HepG2 (cell line): ENCODE measurements around the gene GH2. TPM values are rescaled to one million over a fixed set of nuclear protein-coding genes. Genes with fewer than 3 reads are reported as not detected.
A peak's percentile ranks its signal among the peaks of the same experiment; 100 is the strongest.

ENCODE experiments used
- ATAD3A ChIP-seq: sonication (generic); formaldehyde crosslinking; IDR thresholded peaks from 2 replicates; pipeline ENCODE4 v1.4.0; 2020; ENCODE audit warnings: missing genetic modification reagents
- MBNL3 ChIP-seq: fragments of 250-450 bp; sonication (Bioruptor Pico); conservative IDR thresholded peaks from 2 replicates; pipeline ENCODE4 v1.8.0; 2022; ENCODE audit warnings: mild to moderate bottlenecking, inconsistent platforms
- MIER3 ChIP-seq: IDR thresholded peaks from 2 replicates; pipeline ENCODE4 v1.6.1; 2016; ENCODE audit warnings: missing compliant biosample characterization, borderline replicate concordance
- NR1H2 ChIP-seq: sonication (generic); formaldehyde crosslinking; IDR thresholded peaks from 2 replicates; pipeline ENCODE4 v1.8.1; 2022; ENCODE audit warnings: low read depth, missing genetic modification reagents, borderline replicate concordance
- NR2F6 ChIP-seq, 2 experiments: IDR thresholded peaks; 2 replicates each; pipeline ENCODE4 v1.6.1; 2016; ENCODE audit warnings: antibody characterized with exemption in 1 of 2, mild to moderate bottlenecking in 1 of 2
- NRL ChIP-seq: sonication (generic); formaldehyde crosslinking; IDR thresholded peaks from 2 replicates; pipeline ENCODE4 v1.5.0; 2020; ENCODE audit warnings: missing genetic modification reagents, mild to moderate bottlenecking, moderate library complexity, borderline replicate concordance
- PHF8 ChIP-seq: sonication (generic); formaldehyde crosslinking; IDR thresholded peaks from 2 replicates; pipeline ENCODE4 v1.5.0; 2020; ENCODE audit warnings: missing genetic modification reagents
- SIX1 ChIP-seq: sonication (generic); formaldehyde crosslinking; IDR thresholded peaks from 2 replicates; pipeline ENCODE4 v1.4.0; 2020; ENCODE audit warnings: missing genetic modification reagents, borderline replicate concordance
- SP5 ChIP-seq: IDR thresholded peaks from 2 replicates; pipeline ENCODE4 v1.6.1; 2016; ENCODE audit warnings: low read depth, borderline replicate concordance
- ZNF207 ChIP-seq: fragments of 450-650 bp; IDR thresholded peaks from 2 replicates; pipeline ENCODE4 v1.6.1; 2016; ENCODE audit warnings: antibody characterized with exemption, borderline replicate concordance
- ZNF781 ChIP-seq: sonication (generic); formaldehyde crosslinking; IDR thresholded peaks from 2 replicates; pipeline ENCODE4 v1.5.1; 2020; ENCODE audit warnings: borderline replicate concordance, mild to moderate bottlenecking, missing genetic modification reagents; ENCODE audit errors: not compliant biosample characterization
- ZSCAN30 ChIP-seq: sonication (generic); formaldehyde crosslinking; IDR thresholded peaks from 2 replicates; pipeline ENCODE4 v1.5.0; 2020; ENCODE audit warnings: mild to moderate bottlenecking, missing genetic modification reagents
- polyA plus RNA-seq, 8 experiments: library from polyadenylated mRNA; depleted of rRNA in 3 of 8; stranded (reverse) in 7 of 8; unstranded in 1 of 8; fragments of >200 nt; fragmentation: Illumina TruSeq in 4 of 8; extraction: Trizol in 4 of 8; gene quantifications; 2 replicates each; pipeline versions ENCODE4 v1.2.1 to v1.2.3, GENCODE V29; 2011 to 2016; ENCODE audit warnings: low read depth in 4 of 8, missing spikeins in 1 of 8, mixed read lengths in 1 of 8; ENCODE audit not compliant: insufficient read depth in 1 of 8
- total RNA-seq, 5 experiments: library from RNA; depleted of rRNA; stranded (reverse); fragments of >200 nt; fragmentation: Illumina TruSeq; extraction: Trizol; gene quantifications; 2 replicates each; pipeline ENCODE4 v1.2.3, GENCODE V29; 2016; ENCODE audit warnings: low read depth in 1 of 5
- TF ChIP-seq, protein P1 (sequence below), 2 experiments: fragments of 450-650 bp in 1 of 2; sonication (generic) in 1 of 2; formaldehyde crosslinking in 1 of 2; IDR thresholded peaks; 2 replicates each; pipeline versions ENCODE4 v1.6.1 to v1.8.0; 2016 to 2022; ENCODE audit warnings: antibody characterized with exemption in 1 of 2, mild to moderate bottlenecking in 1 of 2, missing genetic modification reagents in 1 of 2
- TF ChIP-seq, protein P2 (sequence below): sonication (generic); formaldehyde crosslinking; conservative IDR thresholded peaks from 2 replicates; pipeline ENCODE4 v1.8.0; 2022; ENCODE audit warnings: mild to moderate bottlenecking, moderate library complexity, missing genetic modification reagents
- TF ChIP-seq, protein P3 (sequence below): sonication (generic); formaldehyde crosslinking; IDR thresholded peaks from 2 replicates; pipeline ENCODE4 v1.4.0; 2020; ENCODE audit warnings: mild to moderate bottlenecking, missing genetic modification reagents
- TF ChIP-seq, protein P4 (sequence below): sonication (generic); formaldehyde crosslinking; IDR thresholded peaks from 2 replicates; pipeline ENCODE4 v1.5.1; 2020; ENCODE audit warnings: missing genetic modification reagents, mild to moderate bottlenecking, borderline replicate concordance

The GH2 gene
- total and polyA plus RNA-seq, 2 of the 13 experiments (the other 11 are each of a cell fraction or from before 2014, with no cell fraction given) = not detected

DNA sequence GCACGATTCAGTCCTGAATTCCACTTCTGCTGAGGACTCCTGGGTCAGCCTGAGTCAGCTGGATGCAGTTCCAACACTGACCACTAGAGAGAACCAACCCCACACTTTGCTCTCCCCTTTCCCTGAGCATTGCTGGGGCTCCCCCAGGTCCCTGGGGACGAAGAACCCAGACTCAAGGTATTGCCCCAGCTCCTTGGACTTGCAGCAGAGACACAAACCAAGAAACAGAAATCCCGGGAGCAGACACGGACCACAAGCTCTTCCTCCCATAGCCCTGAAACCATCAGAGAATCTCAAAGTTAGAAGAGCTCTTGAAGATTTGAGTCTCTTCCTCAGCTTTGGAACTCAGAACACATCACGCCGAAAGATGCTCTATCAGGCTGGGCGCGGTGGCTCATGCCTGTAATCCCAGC, 37.6 kb upstream of the GH2 start (continued):
- TF ChIP-seq, protein P1, sequence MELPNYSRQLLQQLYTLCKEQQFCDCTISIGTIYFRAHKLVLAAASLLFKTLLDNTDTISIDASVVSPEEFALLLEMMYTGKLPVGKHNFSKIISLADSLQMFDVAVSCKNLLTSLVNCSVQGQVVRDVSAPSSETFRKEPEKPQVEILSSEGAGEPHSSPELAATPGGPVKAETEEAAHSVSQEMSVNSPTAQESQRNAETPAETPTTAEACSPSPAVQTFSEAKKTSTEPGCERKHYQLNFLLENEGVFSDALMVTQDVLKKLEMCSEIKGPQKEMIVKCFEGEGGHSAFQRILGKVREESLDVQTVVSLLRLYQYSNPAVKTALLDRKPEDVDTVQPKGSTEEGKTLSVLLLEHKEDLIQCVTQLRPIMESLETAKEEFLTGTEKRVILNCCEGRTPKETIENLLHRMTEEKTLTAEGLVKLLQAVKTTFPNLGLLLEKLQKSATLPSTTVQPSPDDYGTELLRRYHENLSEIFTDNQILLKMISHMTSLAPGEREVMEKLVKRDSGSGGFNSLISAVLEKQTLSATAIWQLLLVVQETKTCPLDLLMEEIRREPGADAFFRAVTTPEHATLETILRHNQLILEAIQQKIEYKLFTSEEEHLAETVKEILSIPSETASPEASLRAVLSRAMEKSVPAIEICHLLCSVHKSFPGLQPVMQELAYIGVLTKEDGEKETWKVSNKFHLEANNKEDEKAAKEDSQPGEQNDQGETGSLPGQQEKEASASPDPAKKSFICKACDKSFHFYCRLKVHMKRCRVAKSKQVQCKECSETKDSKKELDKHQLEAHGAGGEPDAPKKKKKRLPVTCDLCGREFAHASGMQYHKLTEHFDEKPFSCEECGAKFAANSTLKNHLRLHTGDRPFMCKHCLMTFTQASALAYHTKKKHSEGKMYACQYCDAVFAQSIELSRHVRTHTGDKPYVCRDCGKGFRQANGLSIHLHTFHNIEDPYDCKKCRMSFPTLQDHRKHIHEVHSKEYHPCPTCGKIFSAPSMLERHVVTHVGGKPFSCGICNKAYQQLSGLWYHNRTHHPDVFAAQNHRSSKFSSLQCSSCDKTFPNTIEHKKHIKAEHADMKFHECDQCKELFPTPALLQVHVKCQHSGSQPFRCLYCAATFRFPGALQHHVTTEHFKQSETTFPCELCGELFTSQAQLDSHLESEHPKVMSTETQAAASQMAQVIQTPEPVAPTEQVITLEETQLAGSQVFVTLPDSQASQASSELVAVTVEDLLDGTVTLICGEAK (IDR thresholded peaks at IDR 0.05) = no peak
- TF ChIP-seq, protein P1 (CRISPR knock-in tag; IDR thresholded peaks at IDR 0.05) = no peak
- TF ChIP-seq MBNL3 (CRISPR knock-in tag) = no peak
- TF ChIP-seq, protein P2, sequence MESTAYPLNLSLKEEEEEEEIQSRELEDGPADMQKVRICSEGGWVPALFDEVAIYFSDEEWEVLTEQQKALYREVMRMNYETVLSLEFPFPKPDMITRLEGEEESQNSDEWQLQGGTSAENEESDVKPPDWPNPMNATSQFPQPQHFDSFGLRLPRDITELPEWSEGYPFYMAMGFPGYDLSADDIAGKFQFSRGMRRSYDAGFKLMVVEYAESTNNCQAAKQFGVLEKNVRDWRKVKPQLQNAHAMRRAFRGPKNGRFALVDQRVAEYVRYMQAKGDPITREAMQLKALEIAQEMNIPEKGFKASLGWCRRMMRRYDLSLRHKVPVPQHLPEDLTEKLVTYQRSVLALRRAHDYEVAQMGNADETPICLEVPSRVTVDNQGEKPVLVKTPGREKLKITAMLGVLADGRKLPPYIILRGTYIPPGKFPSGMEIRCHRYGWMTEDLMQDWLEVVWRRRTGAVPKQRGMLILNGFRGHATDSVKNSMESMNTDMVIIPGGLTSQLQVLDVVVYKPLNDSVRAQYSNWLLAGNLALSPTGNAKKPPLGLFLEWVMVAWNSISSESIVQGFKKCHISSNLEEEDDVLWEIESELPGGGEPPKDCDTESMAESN (CRISPR knock-in tag) = no peak
- no peak for TF ChIP-seq NR1H2 (CRISPR knock-in tag)
- no peak for TF ChIP-seq NR2F6 (IDR thresholded peaks at IDR 0.05)
- peak; percentile 25; the same call in 1 of the 2 replicates for TF ChIP-seq NR2F6 (CRISPR knock-in tag; IDR thresholded peaks at IDR 0.05)
- TF ChIP-seq, protein P3, sequence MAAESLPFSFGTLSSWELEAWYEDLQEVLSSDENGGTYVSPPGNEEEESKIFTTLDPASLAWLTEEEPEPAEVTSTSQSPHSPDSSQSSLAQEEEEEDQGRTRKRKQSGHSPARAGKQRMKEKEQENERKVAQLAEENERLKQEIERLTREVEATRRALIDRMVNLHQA = no peak
- TF ChIP-seq MIER3 (CRISPR knock-in tag) = no peak
- TF ChIP-seq, protein P4, sequence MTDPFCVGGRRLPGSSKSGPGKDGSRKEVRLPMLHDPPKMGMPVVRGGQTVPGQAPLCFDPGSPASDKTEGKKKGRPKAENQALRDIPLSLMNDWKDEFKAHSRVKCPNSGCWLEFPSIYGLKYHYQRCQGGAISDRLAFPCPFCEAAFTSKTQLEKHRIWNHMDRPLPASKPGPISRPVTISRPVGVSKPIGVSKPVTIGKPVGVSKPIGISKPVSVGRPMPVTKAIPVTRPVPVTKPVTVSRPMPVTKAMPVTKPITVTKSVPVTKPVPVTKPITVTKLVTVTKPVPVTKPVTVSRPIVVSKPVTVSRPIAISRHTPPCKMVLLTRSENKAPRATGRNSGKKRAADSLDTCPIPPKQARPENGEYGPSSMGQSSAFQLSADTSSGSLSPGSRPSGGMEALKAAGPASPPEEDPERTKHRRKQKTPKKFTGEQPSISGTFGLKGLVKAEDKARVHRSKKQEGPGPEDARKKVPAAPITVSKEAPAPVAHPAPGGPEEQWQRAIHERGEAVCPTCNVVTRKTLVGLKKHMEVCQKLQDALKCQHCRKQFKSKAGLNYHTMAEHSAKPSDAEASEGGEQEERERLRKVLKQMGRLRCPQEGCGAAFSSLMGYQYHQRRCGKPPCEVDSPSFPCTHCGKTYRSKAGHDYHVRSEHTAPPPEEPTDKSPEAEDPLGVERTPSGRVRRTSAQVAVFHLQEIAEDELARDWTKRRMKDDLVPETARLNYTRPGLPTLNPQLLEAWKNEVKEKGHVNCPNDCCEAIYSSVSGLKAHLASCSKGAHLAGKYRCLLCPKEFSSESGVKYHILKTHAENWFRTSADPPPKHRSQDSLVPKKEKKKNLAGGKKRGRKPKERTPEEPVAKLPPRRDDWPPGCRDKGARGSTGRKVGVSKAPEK = no peak
- TF ChIP-seq SIX1 (CRISPR knock-in tag) = no peak
- 0 out of 2 replicates have a peak, but pooled peaks have one; percentile 18 for TF ChIP-seq SP5
- TF ChIP-seq ATAD3A (CRISPR knock-in tag) = no peak
- TF ChIP-seq NRL (CRISPR knock-in tag) = 0 out of 2 replicates have a peak, but pooled peaks have one; percentile 13
- TF ChIP-seq ZNF781 (CRISPR knock-in tag) = no peak
- no peak for TF ChIP-seq ZNF207
- TF ChIP-seq PHF8 (CRISPR knock-in tag) = no peak
- no peak for TF ChIP-seq ZSCAN30 (CRISPR knock-in tag)
